Uterus (tissue), 4 donors: Measurements from ENCODE around the gene MLC1. TPM values are rescaled to one million over a fixed set of nuclear protein-coding genes. Genes with fewer than 3 reads are reported as not detected.
A peak's percentile ranks its signal among the peaks of the same experiment; 100 is the strongest.

Experiments used
- DNase-seq, 2 donors: peaks; one replicate each; pipeline ENCODE4 v3.0.0-alpha.2; 2019 to 2020
- H3K27ac ChIP-seq, 2 donors: fragments of 200-600 bp; sonication (generic); 1 replicate in 1 of 2; 2 replicates in 1 of 2; pipeline ENCODE4 v1.5.1; 2016 to 2018
- H3K27me3 ChIP-seq, 2 donors: fragments of 200-600 bp; sonication (generic); one replicate each; pipeline ENCODE4 v1.5.1; 2018 to 2019; ENCODE audit warnings: control low read depth in 1 of 2
- H3K36me3 ChIP-seq, 2 donors: fragments of 200-600 bp; sonication (generic); one replicate each; pipeline ENCODE4 v1.5.1; 2019; ENCODE audit warnings: control low read depth in 1 of 2
- H3K4me1 ChIP-seq, 2 donors: fragments of 200-600 bp; sonication (generic); one replicate each; pipeline ENCODE4 v1.5.1; 2018 to 2019; ENCODE audit warnings: control low read depth in 1 of 2
- H3K4me3 ChIP-seq, 2 donors: fragments of 200-600 bp; sonication (generic); 1 replicate in 1 of 2; 2 replicates in 1 of 2; pipeline ENCODE4 v1.5.1; 2018 to 2019; ENCODE audit warnings: mild to moderate bottlenecking in 1 of 2
- H3K9me3 ChIP-seq, 2 donors: fragments of 200-600 bp; sonication (generic); one replicate each; pipeline ENCODE4 v1.5.1; 2019; ENCODE audit warnings: control low read depth in 1 of 2
- CTCF ChIP-seq, 4 experiments: fragments of 200-600 bp in 2 of 4; fragments of 450-650 bp in 2 of 4; sonication (generic) in 2 of 4; IDR thresholded peaks; one replicate each; pipeline ENCODE4 v1.5.1; 2016 to 2019; ENCODE audit warnings: antibody characterized with exemption in 4 of 4, mild to moderate bottlenecking in 2 of 4, moderate library complexity in 1 of 4
- POLR2A ChIP-seq, 2 donors: fragments of 450-650 bp; IDR thresholded peaks; one replicate each; pipeline ENCODE4 v1.6.1; 2016; ENCODE audit warnings: antibody characterized with exemption in 2 of 2, mild to moderate bottlenecking in 1 of 2, moderate library complexity in 1 of 2
- intact Hi-C: fragments of 100-400 bp; cut with DNase I; formaldehyde crosslinking; loops from one replicate; pipeline ENCODE4 v1.15.1; 2023; ENCODE audit warnings: low total_unique reads
- total RNA-seq, 4 donors: library from RNA; depleted of rRNA in 3 of 4; stranded (reverse); fragments of >200 nt in 3 of 4; gene quantifications; one replicate each; pipeline versions ENCODE4 v1.1.0 to v1.2.4, GENCODE V29; 2014 to 2023
- donor health status: DM: yes; HTN: yes; CAD: no.

The MLC1 gene
- total RNA-seq, 4 donors from 2014 or later: 0.29 to 1.9 (median 0.40) TPM; not detected in 1

GRCh38 chr22:50078246-50078645 is 7.0 kb downstream of the MLC1 start:
- Histone ChIP-seq H3K27ac (peak overlapping the region; percentile 76 to 77), H3K4me3 (no peak overlapping the region), H3K36me3 (no peaks in the 10 kb centered on the region), H3K4me1 (no peaks in the 10 kb centered on the region), H3K9me3 (no peaks in the 10 kb centered on the region), H3K27me3 (no peaks in the 10 kb centered on the region)
- no peak for DNase-seq
- TF ChIP-seq POLR2A (IDR thresholded peaks at IDR 0.05) (no peak), CTCF (IDR thresholded peaks at IDR 0.05) (no peak)
- intact Hi-C loops: no loop called here

DNA sequence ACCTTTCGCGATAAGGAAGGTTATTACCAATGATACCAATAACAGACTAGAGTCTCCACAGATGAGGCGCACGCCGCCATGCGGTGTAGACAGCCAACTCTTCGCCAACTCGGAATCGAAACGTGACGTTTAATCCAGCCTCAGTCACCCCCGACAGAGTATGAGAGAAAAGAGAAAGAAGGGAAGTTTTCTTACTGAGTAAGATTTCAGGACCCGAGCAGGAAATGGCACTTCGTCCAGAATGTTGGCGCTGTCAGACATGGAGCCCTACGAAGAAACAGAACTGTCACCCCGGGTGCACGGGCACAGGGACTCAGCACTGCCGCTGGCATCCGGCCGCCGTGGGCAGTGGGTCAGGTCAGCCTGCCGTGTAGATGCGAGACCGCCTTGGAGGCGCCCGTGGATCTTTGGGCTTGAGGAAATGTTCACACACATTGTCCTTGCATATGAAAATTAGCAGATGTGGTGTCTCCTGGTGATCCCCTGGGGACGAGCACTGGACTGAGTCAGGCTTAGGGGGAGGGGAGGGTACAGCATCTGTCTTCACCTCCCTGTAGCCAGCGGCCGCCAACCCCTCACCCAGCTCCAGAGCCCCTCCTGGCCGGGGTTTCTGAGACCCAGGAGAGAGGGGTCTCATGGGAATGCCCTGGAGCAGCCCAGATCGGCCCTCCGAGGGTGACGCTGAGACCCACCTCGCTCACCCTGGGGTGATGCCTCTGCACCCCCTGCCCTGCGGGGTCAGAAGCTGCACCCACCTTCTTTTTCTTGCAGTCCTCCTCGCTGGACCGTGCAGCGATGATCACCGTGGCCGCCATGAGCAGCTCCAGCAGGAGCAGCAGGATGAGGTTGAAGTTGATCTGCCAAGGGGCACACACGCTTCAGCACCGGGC is 8.3 kb downstream of the MLC1 start:
- no peaks in the 10 kb centered on the region for H3K36me3 ChIP-seq
- TF ChIP-seq POLR2A (IDR thresholded peaks at IDR 0.05) (no peak), CTCF (IDR thresholded peaks at IDR 0.05) (no peak)
- H3K27ac ChIP-seq: no peak overlapping the region
- no peaks in the 10 kb centered on the region for H3K9me3 ChIP-seq
- intact Hi-C loops: no loop called here
- no peaks in the 10 kb centered on the region for H3K27me3 ChIP-seq
- DNase-seq: no peak
- no peak overlapping the region for H3K4me3 ChIP-seq
- H3K4me1 ChIP-seq: no peaks in the 10 kb centered on the region

- TF ChIP-seq CTCF (IDR thresholded peaks at IDR 0.05) (no peak), POLR2A (IDR thresholded peaks at IDR 0.05) (no peak)
- no peak for DNase-seq
- Histone ChIP-seq H3K4me3 (no peak overlapping the region), H3K27me3 (no peaks in the 10 kb centered on the region), H3K4me1 (no peaks in the 10 kb centered on the region), H3K36me3 (no peaks in the 10 kb centered on the region), H3K27ac (no peak overlapping the region), H3K9me3 (no peaks in the 10 kb centered on the region)
- intact Hi-C loops: no loop called here
Measured at GRCh38 chr22:50074551-50075530, 10.4 kb downstream of the MLC1 start.

DNA sequence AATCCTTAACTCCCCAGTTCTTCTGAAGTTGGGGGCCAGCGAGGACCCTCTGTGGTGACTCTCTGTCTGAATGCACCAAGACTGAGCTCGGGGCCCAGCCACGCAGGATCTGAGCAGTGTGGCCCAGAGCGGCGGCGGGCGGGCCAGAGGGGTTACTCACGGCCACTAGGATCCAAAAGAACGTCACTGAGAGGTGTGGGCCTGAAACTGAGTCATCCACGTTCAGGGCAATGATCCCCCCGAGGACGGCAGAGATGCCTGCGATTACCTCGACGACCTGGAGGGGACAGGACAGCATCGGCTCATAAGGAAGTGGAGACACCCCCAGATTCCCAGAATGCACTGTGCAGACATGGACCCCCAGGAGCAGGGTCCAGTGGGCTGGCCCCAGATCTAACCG is 11.2 kb downstream of the MLC1 start:
- H3K27ac ChIP-seq: no peak overlapping the region
- no peaks in the 10 kb centered on the region for H3K27me3 ChIP-seq
- no peaks in the 10 kb centered on the region for H3K36me3 ChIP-seq
- no peaks in the 10 kb centered on the region for H3K4me1 ChIP-seq
- intact Hi-C loops: no loop called here
- H3K9me3 ChIP-seq: no peaks in the 10 kb centered on the region
- H3K4me3 ChIP-seq: no peak overlapping the region
- TF ChIP-seq POLR2A (IDR thresholded peaks at IDR 0.05) (no peak), CTCF (IDR thresholded peaks at IDR 0.05) (no peak)
- no peak for DNase-seq
